Activated naive CD4-positive, alpha-beta T cell treated with anti-CD3 and anti-CD28 coated beads, Interleukin-2, amount 50 U/mL, for 24 hours (primary cell): ENCODE measurements around the gene DNPH1.

Experiments used
- H3K27ac Mint-ChIP-seq: one replicate; pipeline ENCODE4 v1.8.0; 2021; ENCODE audit warnings: mild to moderate bottlenecking, mixed read lengths
- H3K27me3 Mint-ChIP-seq: one replicate; pipeline ENCODE4 v1.8.0; 2021; ENCODE audit warnings: mixed read lengths
- H3K36me3 Mint-ChIP-seq: one replicate; pipeline ENCODE4 v1.8.0; 2021; ENCODE audit warnings: mixed read lengths
- H3K4me1 Mint-ChIP-seq: one replicate; pipeline ENCODE4 v1.8.0; 2021; ENCODE audit warnings: mixed read lengths
- H3K4me3 Mint-ChIP-seq: one replicate; pipeline ENCODE4 v1.8.0; 2021; ENCODE audit warnings: mild to moderate bottlenecking, mixed read lengths
- H3K9me3 Mint-ChIP-seq: one replicate; pipeline ENCODE4 v1.8.0; 2021; ENCODE audit warnings: mixed read lengths

DNPH1 gene

GRCh38 chr6:43268782-43269272 is 39.5 kb upstream of the DNPH1 start:
- no peaks in the 10 kb centered on the region for H3K36me3 Mint-ChIP-seq
- H3K4me1 Mint-ChIP-seq: peaks cover 10% of the 10 kb centered on the region
- H3K27me3 Mint-ChIP-seq: peaks cover 2% of the 10 kb centered on the region
- H3K4me3 Mint-ChIP-seq: peak overlapping the region; percentile 71
- no peaks in the 10 kb centered on the region for H3K9me3 Mint-ChIP-seq
- peak overlapping the region; percentile 63 for H3K27ac Mint-ChIP-seq

GRCh38 chr6:43268355-43268700 is 39.0 kb upstream of the DNPH1 start:
- no peak overlapping the region for H3K27ac Mint-ChIP-seq
- no peak overlapping the region for H3K4me3 Mint-ChIP-seq
- no peaks in the 10 kb centered on the region for H3K36me3 Mint-ChIP-seq
- no peaks in the 10 kb centered on the region for H3K9me3 Mint-ChIP-seq
- H3K27me3 Mint-ChIP-seq: peaks cover 2% of the 10 kb centered on the region
- peaks cover 10% of the 10 kb centered on the region for H3K4me1 Mint-ChIP-seq

- Mint-ChIP-seq H3K4me1 (peaks cover 10% of the 10 kb centered on the region), H3K9me3 (no peaks in the 10 kb centered on the region), H3K4me3 (no peak overlapping the region), H3K36me3 (no peaks in the 10 kb centered on the region), H3K27me3 (peaks cover 2% of the 10 kb centered on the region), H3K27ac (no peak overlapping the region)
Measured at GRCh38 chr6:43267619-43268354, 38.5 kb upstream of the DNPH1 start.

- Mint-ChIP-seq H3K27ac (no peak overlapping the region), H3K27me3 (peaks cover 2% of the 10 kb centered on the region), H3K4me3 (no peak overlapping the region), H3K9me3 (no peaks in the 10 kb centered on the region), H3K4me1 (peaks cover 10% of the 10 kb centered on the region), H3K36me3 (no peaks in the 10 kb centered on the region)
Measured at GRCh38 chr6:43265564-43265963, 36.3 kb upstream of the DNPH1 start.

GRCh38 chr6:43264599-43265145 is 35.4 kb upstream of the DNPH1 start:
- H3K9me3 Mint-ChIP-seq: no peaks in the 10 kb centered on the region
- H3K27me3 Mint-ChIP-seq: peaks cover 2% of the 10 kb centered on the region
- peak overlapping the region; percentile 25 for H3K27ac Mint-ChIP-seq
- no peaks in the 10 kb centered on the region for H3K36me3 Mint-ChIP-seq
- H3K4me1 Mint-ChIP-seq: peaks cover 6% of the 10 kb centered on the region
- H3K4me3 Mint-ChIP-seq: no peak overlapping the region

GRCh38 chr6:43263314-43264178 is 34.3 kb upstream of the DNPH1 start:
- Mint-ChIP-seq H3K36me3 (no peaks in the 10 kb centered on the region), H3K4me3 (no peak overlapping the region), H3K27me3 (peaks cover under 1% of the 10 kb centered on the region), H3K4me1 (no peaks in the 10 kb centered on the region), H3K27ac (peak overlapping the region; percentile 36), H3K9me3 (no peaks in the 10 kb centered on the region)

GRCh38 chr6:43262780-43263313 is 33.6 kb upstream of the DNPH1 start:
- H3K27ac Mint-ChIP-seq: no peak overlapping the region

GRCh38 chr6:43262000-43262779 is 32.9 kb upstream of the DNPH1 start:
- Mint-ChIP-seq H3K36me3 (no peaks in the 10 kb centered on the region), H3K4me1 (no peaks in the 10 kb centered on the region), H3K9me3 (no peaks in the 10 kb centered on the region), H3K27ac (no peak overlapping the region), H3K4me3 (no peak overlapping the region), H3K27me3 (no peaks in the 10 kb centered on the region)

More at GRCh38 chr6:43262780-43263313, 33.6 kb upstream of the DNPH1 start:
- Mint-ChIP-seq H3K27me3 (no peaks in the 10 kb centered on the region), H3K9me3 (no peaks in the 10 kb centered on the region), H3K36me3 (no peaks in the 10 kb centered on the region), H3K4me3 (no peak overlapping the region), H3K4me1 (no peaks in the 10 kb centered on the region)

GRCh38 chr6:43261198-43261597 is 31.9 kb upstream of the DNPH1 start:
- H3K36me3 Mint-ChIP-seq: no peaks in the 10 kb centered on the region
- no peaks in the 10 kb centered on the region for H3K4me1 Mint-ChIP-seq
- H3K27me3 Mint-ChIP-seq: no peaks in the 10 kb centered on the region
- no peak overlapping the region for H3K4me3 Mint-ChIP-seq
- H3K9me3 Mint-ChIP-seq: no peaks in the 10 kb centered on the region
- H3K27ac Mint-ChIP-seq: no peak overlapping the region

- no peaks in the 10 kb centered on the region for H3K27me3 Mint-ChIP-seq
- H3K27ac Mint-ChIP-seq: no peak overlapping the region
- no peaks in the 10 kb centered on the region for H3K9me3 Mint-ChIP-seq
- H3K36me3 Mint-ChIP-seq: no peaks in the 10 kb centered on the region
- H3K4me1 Mint-ChIP-seq: no peaks in the 10 kb centered on the region
- no peak overlapping the region for H3K4me3 Mint-ChIP-seq
Measured at GRCh38 chr6:43260791-43261190, 31.5 kb upstream of the DNPH1 start.

GRCh38 chr6:43258807-43259686 is 29.8 kb upstream of the DNPH1 start:
- Mint-ChIP-seq H3K4me3 (no peak overlapping the region), H3K27me3 (peaks cover 3% of the 10 kb centered on the region), H3K27ac (peak overlapping the region; percentile 17), H3K4me1 (no peaks in the 10 kb centered on the region), H3K9me3 (no peaks in the 10 kb centered on the region), H3K36me3 (no peaks in the 10 kb centered on the region)

GRCh38 chr6:43258180-43258579 is 28.9 kb upstream of the DNPH1 start:
- peaks cover 3% of the 10 kb centered on the region for H3K27me3 Mint-ChIP-seq
- H3K4me1 Mint-ChIP-seq: no peaks in the 10 kb centered on the region
- H3K27ac Mint-ChIP-seq: no peak overlapping the region
- H3K36me3 Mint-ChIP-seq: no peaks in the 10 kb centered on the region
- no peak overlapping the region for H3K4me3 Mint-ChIP-seq
- H3K9me3 Mint-ChIP-seq: no peaks in the 10 kb centered on the region

- Mint-ChIP-seq H3K4me1 (no peaks in the 10 kb centered on the region), H3K36me3 (no peaks in the 10 kb centered on the region), H3K27ac (no peak overlapping the region), H3K27me3 (peaks cover 3% of the 10 kb centered on the region), H3K4me3 (no peak overlapping the region), H3K9me3 (no peaks in the 10 kb centered on the region)
Measured at GRCh38 chr6:43257367-43258145, 28.3 kb upstream of the DNPH1 start.
